Measurements from ENCODE around the gene IFIT1B. TPM values are rescaled to one million over a fixed set of nuclear protein-coding genes. Genes with fewer than 3 reads are reported as not detected.
A peak's percentile ranks its signal among the peaks of the same experiment; 100 is the strongest.

The IFIT1B gene
- total and polyA plus RNA-seq, 9 of the 15 experiments (the other 6 are each of a cell fraction or from before 2014, with no cell fraction given): not detected

DNA sequence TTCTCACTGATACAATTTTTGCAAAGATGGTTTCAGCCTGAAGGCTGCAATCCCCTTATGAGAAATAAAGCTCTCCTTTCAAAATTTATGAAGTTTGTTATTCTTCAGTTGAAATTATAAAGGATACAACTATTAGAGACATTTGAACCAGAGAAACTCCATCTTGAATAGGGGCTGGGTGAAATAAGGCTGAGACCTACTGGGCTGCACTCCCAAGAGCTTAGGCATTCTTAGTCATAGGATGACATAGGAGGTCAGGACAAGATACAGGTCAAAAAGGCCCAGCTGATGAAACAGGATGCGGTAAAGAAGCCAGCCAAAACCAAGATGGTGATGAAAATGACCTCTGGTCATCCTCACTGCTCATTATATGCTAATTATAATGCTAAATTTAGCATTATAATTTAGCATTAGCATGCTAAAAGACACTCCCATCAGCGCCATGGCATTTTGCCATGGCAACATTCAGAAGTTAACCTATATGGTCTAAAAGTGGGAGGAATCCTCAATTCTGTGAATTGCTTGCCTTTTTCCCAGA is 22.4 kb upstream of the IFIT1B start (continued):
- TF ChIP-seq, protein P1, sequence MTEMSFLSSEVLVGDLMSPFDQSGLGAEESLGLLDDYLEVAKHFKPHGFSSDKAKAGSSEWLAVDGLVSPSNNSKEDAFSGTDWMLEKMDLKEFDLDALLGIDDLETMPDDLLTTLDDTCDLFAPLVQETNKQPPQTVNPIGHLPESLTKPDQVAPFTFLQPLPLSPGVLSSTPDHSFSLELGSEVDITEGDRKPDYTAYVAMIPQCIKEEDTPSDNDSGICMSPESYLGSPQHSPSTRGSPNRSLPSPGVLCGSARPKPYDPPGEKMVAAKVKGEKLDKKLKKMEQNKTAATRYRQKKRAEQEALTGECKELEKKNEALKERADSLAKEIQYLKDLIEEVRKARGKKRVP (CRISPR knock-in tag; IDR thresholded peaks at IDR 0.05): peak; percentile 63; the same call in 1 of the 2 replicates
- no peak for TF ChIP-seq ZNF263 (CRISPR knock-in tag; IDR thresholded peaks at IDR 0.05; ENCODE audit: borderline replicate concordance)
- no peak for TF ChIP-seq ZNF146 (CRISPR knock-in tag; IDR thresholded peaks at IDR 0.05; ENCODE audit: unreplicated experiment)
- TF ChIP-seq CEBPG (CRISPR knock-in tag; IDR thresholded peaks at IDR 0.05): peak; percentile 60; the same call in 1 of the 2 replicates
- TF ChIP-seq CEBPG (tag; conservative IDR thresholded peaks at IDR 0.05 in 1 of 2, IDR thresholded peaks at IDR 0.05 in 1 of 2): peak in 1 of 2 experiments; percentile 83; a peak in 2 of 4 replicates
- no peak for TF ChIP-seq ZBTB7A (IDR thresholded peaks at IDR 0.05; ENCODE audit: borderline replicate concordance, control insufficient read depth, low read depth, low read length)
- TF ChIP-seq KHSRP (IDR thresholded peaks at IDR 0.05): no peak
- TF ChIP-seq, protein P2, sequence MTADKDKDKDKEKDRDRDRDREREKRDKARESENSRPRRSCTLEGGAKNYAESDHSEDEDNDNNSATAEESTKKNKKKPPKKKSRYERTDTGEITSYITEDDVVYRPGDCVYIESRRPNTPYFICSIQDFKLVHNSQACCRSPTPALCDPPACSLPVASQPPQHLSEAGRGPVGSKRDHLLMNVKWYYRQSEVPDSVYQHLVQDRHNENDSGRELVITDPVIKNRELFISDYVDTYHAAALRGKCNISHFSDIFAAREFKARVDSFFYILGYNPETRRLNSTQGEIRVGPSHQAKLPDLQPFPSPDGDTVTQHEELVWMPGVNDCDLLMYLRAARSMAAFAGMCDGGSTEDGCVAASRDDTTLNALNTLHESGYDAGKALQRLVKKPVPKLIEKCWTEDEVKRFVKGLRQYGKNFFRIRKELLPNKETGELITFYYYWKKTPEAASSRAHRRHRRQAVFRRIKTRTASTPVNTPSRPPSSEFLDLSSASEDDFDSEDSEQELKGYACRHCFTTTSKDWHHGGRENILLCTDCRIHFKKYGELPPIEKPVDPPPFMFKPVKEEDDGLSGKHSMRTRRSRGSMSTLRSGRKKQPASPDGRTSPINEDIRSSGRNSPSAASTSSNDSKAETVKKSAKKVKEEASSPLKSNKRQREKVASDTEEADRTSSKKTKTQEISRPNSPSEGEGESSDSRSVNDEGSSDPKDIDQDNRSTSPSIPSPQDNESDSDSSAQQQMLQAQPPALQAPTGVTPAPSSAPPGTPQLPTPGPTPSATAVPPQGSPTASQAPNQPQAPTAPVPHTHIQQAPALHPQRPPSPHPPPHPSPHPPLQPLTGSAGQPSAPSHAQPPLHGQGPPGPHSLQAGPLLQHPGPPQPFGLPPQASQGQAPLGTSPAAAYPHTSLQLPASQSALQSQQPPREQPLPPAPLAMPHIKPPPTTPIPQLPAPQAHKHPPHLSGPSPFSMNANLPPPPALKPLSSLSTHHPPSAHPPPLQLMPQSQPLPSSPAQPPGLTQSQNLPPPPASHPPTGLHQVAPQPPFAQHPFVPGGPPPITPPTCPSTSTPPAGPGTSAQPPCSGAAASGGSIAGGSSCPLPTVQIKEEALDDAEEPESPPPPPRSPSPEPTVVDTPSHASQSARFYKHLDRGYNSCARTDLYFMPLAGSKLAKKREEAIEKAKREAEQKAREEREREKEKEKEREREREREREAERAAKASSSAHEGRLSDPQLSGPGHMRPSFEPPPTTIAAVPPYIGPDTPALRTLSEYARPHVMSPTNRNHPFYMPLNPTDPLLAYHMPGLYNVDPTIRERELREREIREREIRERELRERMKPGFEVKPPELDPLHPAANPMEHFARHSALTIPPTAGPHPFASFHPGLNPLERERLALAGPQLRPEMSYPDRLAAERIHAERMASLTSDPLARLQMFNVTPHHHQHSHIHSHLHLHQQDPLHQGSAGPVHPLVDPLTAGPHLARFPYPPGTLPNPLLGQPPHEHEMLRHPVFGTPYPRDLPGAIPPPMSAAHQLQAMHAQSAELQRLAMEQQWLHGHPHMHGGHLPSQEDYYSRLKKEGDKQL (CRISPR knock-in tag; IDR thresholded peaks at IDR 0.05; ENCODE audit: borderline replicate concordance): no peak
- TF ChIP-seq DNMT1 (IDR thresholded peaks at IDR 0.05): no peak
- TF ChIP-seq, protein P3, sequence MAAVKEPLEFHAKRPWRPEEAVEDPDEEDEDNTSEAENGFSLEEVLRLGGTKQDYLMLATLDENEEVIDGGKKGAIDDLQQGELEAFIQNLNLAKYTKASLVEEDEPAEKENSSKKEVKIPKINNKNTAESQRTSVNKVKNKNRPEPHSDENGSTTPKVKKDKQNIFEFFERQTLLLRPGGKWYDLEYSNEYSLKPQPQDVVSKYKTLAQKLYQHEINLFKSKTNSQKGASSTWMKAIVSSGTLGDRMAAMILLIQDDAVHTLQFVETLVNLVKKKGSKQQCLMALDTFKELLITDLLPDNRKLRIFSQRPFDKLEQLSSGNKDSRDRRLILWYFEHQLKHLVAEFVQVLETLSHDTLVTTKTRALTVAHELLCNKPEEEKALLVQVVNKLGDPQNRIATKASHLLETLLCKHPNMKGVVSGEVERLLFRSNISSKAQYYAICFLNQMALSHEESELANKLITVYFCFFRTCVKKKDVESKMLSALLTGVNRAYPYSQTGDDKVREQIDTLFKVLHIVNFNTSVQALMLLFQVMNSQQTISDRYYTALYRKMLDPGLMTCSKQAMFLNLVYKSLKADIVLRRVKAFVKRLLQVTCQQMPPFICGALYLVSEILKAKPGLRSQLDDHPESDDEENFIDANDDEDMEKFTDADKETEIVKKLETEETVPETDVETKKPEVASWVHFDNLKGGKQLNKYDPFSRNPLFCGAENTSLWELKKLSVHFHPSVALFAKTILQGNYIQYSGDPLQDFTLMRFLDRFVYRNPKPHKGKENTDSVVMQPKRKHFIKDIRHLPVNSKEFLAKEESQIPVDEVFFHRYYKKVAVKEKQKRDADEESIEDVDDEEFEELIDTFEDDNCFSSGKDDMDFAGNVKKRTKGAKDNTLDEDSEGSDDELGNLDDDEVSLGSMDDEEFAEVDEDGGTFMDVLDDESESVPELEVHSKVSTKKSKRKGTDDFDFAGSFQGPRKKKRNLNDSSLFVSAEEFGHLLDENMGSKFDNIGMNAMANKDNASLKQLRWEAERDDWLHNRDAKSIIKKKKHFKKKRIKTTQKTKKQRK (IDR thresholded peaks at IDR 0.05; ENCODE audit: borderline replicate concordance, low read depth, low read length): no peak
- peak; percentile 76; the same call in 1 of the 2 replicates for TF ChIP-seq NFXL1 (CRISPR knock-in tag; IDR thresholded peaks at IDR 0.05)
- TF ChIP-seq RBM15 (IDR thresholded peaks at IDR 0.05; ENCODE audit: insufficient read depth, low read length): no peak
- TF ChIP-seq CCNT2 (IDR thresholded peaks at IDR 0.05; ENCODE audit: borderline replicate concordance, extremely low read depth, insufficient read length, low read depth, low read length): no peak
- TF ChIP-seq, protein P4, sequence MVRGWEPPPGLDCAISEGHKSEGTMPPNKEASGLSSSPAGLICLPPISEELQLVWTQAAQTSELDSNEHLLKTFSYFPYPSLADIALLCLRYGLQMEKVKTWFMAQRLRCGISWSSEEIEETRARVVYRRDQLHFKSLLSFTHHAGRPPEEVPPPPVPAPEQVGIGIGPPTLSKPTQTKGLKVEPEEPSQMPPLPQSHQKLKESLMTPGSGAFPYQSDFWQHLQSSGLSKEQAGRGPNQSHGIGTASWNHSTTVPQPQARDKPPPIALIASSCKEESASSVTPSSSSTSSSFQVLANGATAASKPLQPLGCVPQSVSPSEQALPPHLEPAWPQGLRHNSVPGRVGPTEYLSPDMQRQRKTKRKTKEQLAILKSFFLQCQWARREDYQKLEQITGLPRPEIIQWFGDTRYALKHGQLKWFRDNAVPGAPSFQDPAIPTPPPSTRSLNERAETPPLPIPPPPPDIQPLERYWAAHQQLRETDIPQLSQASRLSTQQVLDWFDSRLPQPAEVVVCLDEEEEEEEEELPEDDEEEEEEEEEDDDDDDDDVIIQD (CRISPR knock-in tag; IDR thresholded peaks at IDR 0.05): no peak

Data from K562 (cell line).